H1 (cell line): Measurements from ENCODE around the gene LMO2. TPM values are rescaled to one million over a fixed set of nuclear protein-coding genes. Genes with fewer than 3 reads are reported as not detected.

Source experiments
- CTCF ChIP-seq, 3 experiments: IDR thresholded peaks; 1 replicate in 2 of 3; 2 replicates in 1 of 3; pipeline versions ENCODE4 v1.5.1 to v1.6.1; 2011; ENCODE audit warnings: low read length in 3 of 3, mild to moderate bottlenecking in 3 of 3, inconsistent platforms in 2 of 3, low read depth in 1 of 3, moderate library complexity in 1 of 3; ENCODE audit not compliant: insufficient read depth in 1 of 3; ENCODE audit errors: control extremely low read depth in 1 of 3
- TBP ChIP-seq: IDR thresholded peaks from 2 replicates; pipeline ENCODE4 v1.6.1; 2011; ENCODE audit warnings: low read depth, low read length, improper control_type of control experiment
- polyA plus RNA-seq, 7 experiments: library from polyadenylated mRNA; depleted of rRNA in 3 of 7; stranded (reverse) in 5 of 7; unstranded in 2 of 7; fragments of >200 nt in 5 of 7; fragments of 200-250 nt in 2 of 7; gene quantifications; 1 replicate in 5 of 7; 2 replicates in 1 of 7; 4 replicates in 1 of 7; pipeline versions ENCODE4 v1.2.1 to v1.2.3, GENCODE V29; 2011 to 2013; ENCODE audit warnings: missing spikeins in 2 of 7, mixed read lengths in 2 of 7
- total RNA-seq: library from RNA; stranded (reverse); fragmentation: NEBNext Ultra II Directional; extraction: Animal tissue kit (Norgen Biotek cat#: 25700); gene quantifications from 2 replicates; pipeline ENCODE4 v1.2.1, GENCODE V29; 2021

The LMO2 gene
- total and polyA plus RNA-seq, 2 of the 8 experiments (the other 6 are each of a cell fraction or from before 2014, with no cell fraction given): 1.6 to 2.7 TPM

- TF ChIP-seq CTCF (IDR thresholded peaks at IDR 0.05; ENCODE audit: control extremely low read depth in 1 of 3, insufficient read depth in 1 of 3, low read depth in 1 of 3, low read length in 3 of 3) (no peak), TBP (no peak)
These were observed 14.8 kb downstream of the LMO2 start (continued) for GRCh38 chr11:33877038-33877437.
